IMR-90 (cell line): Measurements from ENCODE around the gene RALGPS2.

Experiments used
- CEBPB ChIP-seq: IDR thresholded peaks from 2 replicates; pipeline ENCODE4 v1.6.1; 2012; ENCODE audit warnings: low read depth, low read length, improper control_type of control experiment
- CTCF ChIP-seq: conservative IDR thresholded peaks from 2 replicates; pipeline ENCODE4 v1.5.1; 2012; ENCODE audit warnings: mild to moderate bottlenecking, low read depth, low read length, improper control_type of control experiment
- ELK1 ChIP-seq: fragments of 150-350 bp; IDR thresholded peaks from 2 replicates; pipeline ENCODE4 v1.6.1; 2016; ENCODE audit warnings: low read depth, mild to moderate bottlenecking, low read length, moderate library complexity, borderline replicate concordance
- FOS ChIP-seq: fragments of 150-350 bp; IDR thresholded peaks from 2 replicates; pipeline ENCODE4 v1.6.1; 2016; ENCODE audit warnings: low read depth, low read length
- POLR2A ChIP-seq: IDR thresholded peaks from 2 replicates; pipeline ENCODE4 v1.6.1; 2012; ENCODE audit warnings: mild to moderate bottlenecking, low read depth, low read length
- RAD21 ChIP-seq: IDR thresholded peaks from 2 replicates; pipeline ENCODE4 v1.6.1; 2012; ENCODE audit warnings: low read length, improper control_type of control experiment
- RCOR1 ChIP-seq: IDR thresholded peaks from 2 replicates; pipeline ENCODE4 v1.6.1; 2012; ENCODE audit warnings: mild to moderate bottlenecking, low read length, improper control_type of control experiment; ENCODE audit not compliant: insufficient replicate concordance
- SMC3 ChIP-seq: fragments of 150-350 bp; IDR thresholded peaks from 2 replicates; pipeline ENCODE4 v1.6.1; 2016; ENCODE audit warnings: low read depth, mild to moderate bottlenecking, antibody characterized with exemption, low read length, moderate library complexity

DNA sequence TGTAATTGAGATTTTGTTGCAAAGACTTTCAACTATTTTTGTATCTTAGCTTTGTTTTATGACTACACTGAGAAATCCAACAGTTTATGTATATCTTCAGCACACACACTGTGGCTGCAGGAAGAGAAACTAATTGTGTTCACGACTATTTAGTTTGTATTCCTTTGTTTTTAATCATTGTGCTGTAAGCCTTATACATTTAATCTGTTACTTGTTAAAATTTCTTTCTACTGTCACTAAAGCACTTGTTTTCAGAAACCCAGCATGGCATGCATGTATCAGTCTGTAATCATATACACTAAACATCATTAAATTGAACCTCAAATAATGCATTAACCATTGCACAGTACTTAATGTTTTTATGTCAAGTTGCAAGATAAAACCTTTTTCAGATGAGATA, 145.2 kb downstream of the RALGPS2 start:
- no peak for TF ChIP-seq CEBPB
- no peak for TF ChIP-seq CTCF
- TF ChIP-seq FOS = no peak
- no peak for TF ChIP-seq RAD21
- no peak for TF ChIP-seq SMC3
- TF ChIP-seq ELK1 = no peak
- TF ChIP-seq POLR2A = no peak
- TF ChIP-seq RCOR1 = no peak
